GM18505 (cell line): ENCODE measurements around the gene ZNF429.
"Not testable (repeated sequence)": the region's sequence is repeated elsewhere in the genome, so short reads cannot be mapped to it uniquely, and the experiment has no call there.

Experiments used
- ATAC-seq: cut with Tn5 transposase; IDR thresholded peaks from one replicate; pipeline ENCODE4 v1.9.1; 2021; ENCODE audit not compliant: unreplicated experiment
- POLR2A ChIP-seq: IDR thresholded peaks from 4 replicates; pipeline ENCODE4 v1.6.1; 2011; ENCODE audit warnings: borderline replicate concordance; ENCODE audit not compliant: insufficient read depth, insufficient read length; ENCODE audit errors: extremely low read depth

The ZNF429 gene

DNA sequence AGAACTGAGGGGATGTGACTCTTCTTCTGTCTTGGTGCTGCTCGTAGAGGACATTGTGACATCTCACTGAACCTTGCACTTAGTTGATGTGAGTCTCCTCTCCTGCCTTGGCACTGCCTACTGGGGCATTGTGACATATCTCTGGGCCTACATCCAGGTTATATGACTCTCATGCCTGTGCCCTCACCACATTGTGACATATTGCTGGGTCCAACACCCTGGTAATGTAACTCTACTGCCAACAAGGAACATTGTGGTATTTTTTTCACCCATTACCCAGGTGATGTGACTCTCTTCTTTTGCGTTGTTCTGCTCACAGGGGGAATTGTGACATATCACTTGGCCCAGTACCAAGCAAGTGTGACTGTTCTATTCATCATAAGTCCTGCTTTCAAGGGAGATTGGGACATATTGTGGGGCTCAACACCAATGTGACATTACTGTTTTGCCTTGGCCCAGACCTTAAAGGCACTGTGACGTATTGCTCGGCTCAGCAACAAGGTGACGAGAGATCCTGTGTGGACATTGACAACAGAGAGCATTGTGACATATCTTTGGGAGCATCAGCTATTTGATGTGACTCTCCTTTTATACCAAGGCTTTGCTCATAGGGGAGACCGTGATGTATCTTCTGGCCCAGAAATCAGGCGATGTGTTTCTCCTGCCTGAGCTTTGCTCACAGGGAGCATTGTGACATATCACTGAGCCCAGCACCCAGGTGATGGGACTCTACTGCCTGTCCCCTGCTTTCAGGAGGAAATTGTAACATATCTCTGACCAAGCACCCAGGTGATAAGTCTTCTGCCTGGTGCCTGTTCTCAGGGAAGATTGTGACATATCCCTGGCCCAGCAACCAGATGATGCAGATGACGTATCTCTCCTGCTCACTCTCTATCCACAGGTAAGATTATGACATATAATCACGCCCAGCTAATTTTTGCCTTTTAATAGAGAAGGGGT, 12.2 kb upstream of the ZNF429 start:
- TF ChIP-seq POLR2A: no peak
- ATAC-seq: no peak

DNA sequence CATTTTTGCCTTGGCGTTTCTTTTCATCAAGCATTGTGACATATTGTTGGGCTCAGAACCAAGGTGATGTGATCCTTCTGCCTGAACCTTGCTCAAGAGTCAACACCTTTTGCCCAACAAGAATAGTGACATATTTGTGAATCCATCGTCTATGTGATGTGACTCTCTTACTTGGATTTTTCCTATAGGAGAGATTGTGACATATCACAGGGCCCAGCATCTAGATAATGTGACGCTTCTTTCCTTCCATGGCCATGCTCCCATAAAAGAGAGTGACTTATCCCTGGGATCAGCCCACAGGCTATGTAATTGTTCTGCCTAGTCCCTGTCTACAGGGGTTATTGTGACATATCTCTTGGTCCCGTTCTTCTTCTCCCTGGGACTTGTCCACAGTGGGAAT, 8.5 kb upstream of the ZNF429 start:
- no peak for ATAC-seq

GRCh38 chr19:21498651-21499050, 6.8 kb upstream of the ZNF429 start:
- ATAC-seq: no peak
- TF ChIP-seq POLR2A: no peak

More for the DNA sequence above, 8.5 kb upstream of the ZNF429 start:
- no peak for TF ChIP-seq POLR2A

DNA sequence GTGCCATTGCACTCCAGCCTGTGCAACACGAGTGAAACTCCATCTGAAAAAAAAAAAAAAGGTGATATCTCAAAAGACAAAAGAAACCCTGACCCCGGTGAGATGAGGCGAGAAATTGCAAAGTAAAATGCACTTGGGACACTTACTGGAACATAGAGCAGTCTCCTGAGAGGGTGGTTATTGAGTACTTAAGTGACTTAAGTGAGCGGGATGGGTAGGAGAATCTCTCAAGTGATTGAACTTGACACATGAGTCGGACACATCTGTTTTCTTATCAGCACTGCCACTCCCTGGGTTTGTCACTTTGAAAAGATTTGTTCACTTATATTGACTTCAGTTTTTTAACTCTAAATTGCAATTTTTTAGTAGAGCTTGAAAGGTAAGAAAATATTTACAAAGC, 2.8 kb downstream of the ZNF429 start:
- no peak for TF ChIP-seq POLR2A
- no peak for ATAC-seq

- not testable (repeated sequence) for ATAC-seq
Observed at GRCh38 chr19:21511058-21511457, 5.7 kb downstream of the ZNF429 start.

GRCh38 chr19:21512609-21513008, 7.2 kb downstream of the ZNF429 start:
- not testable (repeated sequence) for ATAC-seq

DNA sequence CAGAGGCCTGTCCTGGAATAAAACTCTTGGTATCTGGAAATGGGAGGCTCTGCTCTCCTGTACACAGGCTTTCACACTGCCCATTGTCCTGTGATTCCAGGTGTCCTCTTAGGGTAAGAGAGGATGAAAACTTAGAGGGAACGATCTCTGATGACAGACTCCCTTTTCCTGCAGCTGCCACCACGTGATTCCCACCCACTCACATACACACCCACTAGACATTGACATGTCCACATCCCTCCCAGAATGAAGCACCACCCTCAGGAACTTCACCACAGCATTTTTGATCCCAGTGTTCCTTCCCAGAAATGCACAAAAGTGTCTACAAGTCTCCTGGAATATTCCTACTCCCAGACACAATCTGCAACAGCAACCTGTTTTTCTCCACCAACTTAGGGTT, 8.2 kb downstream of the ZNF429 start:
- ATAC-seq: no peak
- TF ChIP-seq POLR2A: no peak

DNA sequence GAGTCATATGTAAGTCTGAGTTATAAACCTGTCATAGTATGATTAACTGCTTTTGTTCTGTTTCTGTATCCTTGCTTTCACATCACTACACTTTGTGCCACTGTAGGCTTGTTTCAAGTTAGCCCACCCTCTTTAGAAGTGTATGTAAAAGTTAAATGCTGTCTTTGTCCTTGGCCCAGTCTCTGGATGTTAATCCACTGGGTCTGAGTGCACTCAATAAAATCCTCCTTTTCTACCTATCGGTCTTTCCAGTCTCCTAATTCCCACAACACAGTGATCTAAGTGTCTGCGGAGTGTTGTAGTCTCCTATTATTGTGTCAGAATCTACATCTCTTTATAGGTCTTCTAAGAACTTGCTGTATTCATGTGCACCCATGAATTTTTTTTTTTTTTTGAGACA, 14.1 kb downstream of the ZNF429 start:
- ATAC-seq: no peak

DNA sequence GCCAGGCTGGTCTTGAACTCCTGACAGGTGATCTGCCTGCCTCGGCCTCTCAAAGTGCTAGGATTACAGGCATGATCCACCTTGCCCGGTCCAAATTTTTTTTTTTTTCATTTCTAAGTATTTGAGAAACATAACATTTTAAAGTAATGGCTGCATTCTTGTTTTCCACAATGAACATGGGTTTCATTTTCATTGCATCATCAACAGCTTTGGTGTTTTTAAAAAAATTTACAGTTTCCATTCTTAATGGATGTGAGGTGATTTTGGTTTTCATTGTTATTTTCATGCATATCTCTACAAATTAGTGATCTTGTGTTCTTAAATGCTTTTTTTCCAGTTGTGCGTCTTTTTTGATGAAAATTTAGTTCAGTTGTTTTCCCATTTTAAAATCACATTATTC, 27.5 kb downstream of the ZNF429 start:
- no peak for ATAC-seq
- no peak for TF ChIP-seq POLR2A

More for the DNA sequence above, 14.1 kb downstream of the ZNF429 start:
- no peak for TF ChIP-seq POLR2A

GRCh38 chr19:21536741-21537290, 31.4 kb downstream of the ZNF429 start:
- not testable (repeated sequence) for ATAC-seq

- TF ChIP-seq POLR2A: no peak
- ATAC-seq: no peak
Observed at GRCh38 chr19:21559444-21559843, 54.0 kb downstream of the ZNF429 start.

DNA sequence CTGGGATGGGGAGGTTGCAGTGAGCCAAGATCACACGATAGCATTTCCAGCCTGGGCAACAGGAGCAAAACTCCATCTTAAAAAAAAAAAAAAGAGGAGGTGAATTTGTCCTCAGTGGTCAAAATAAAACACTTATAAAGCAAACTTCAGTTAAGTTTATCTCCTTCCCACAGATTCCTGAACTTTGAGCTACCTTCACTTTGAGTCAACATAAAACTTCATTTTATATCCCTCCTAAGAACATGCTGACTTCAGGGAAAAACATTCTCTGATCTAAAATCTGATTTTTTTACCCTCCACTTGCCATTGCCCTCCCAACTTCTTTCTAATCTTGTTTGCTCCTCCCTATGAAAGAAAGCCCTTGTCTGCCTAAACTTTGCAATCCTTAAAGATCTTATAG, 59.0 kb downstream of the ZNF429 start:
- no peak for TF ChIP-seq POLR2A
- no peak for ATAC-seq

GRCh38 chr19:21566073-21566472, 60.7 kb downstream of the ZNF429 start:
- ATAC-seq: no peak
- no peak for TF ChIP-seq POLR2A

- ATAC-seq: not testable (repeated sequence)
Observed at GRCh38 chr19:21567806-21568205, 62.4 kb downstream of the ZNF429 start.
